GM19099 (cell line): ENCODE measurements around the gene RABL3.

Experiments
- POLR2A ChIP-seq: IDR thresholded peaks from 3 replicates; pipeline ENCODE4 v1.6.1; 2011; ENCODE audit warnings: low read depth; ENCODE audit not compliant: insufficient read length; ENCODE audit errors: extremely low read depth

The RABL3 gene

GRCh38 chr3:120705884-120706582 is 36.3 kb downstream of the RABL3 start:
- TF ChIP-seq POLR2A: no peak

- no peak for TF ChIP-seq POLR2A
Measured at GRCh38 chr3:120699333-120699732, 43.0 kb downstream of the RABL3 start.

GRCh38 chr3:120693439-120694171 is 48.7 kb downstream of the RABL3 start:
- TF ChIP-seq POLR2A: no peak

- TF ChIP-seq POLR2A: no peak
Measured at GRCh38 chr3:120689395-120689794, 52.9 kb downstream of the RABL3 start.

GRCh38 chr3:120688121-120688520 is 54.2 kb downstream of the RABL3 start:
- TF ChIP-seq POLR2A: no peak

GRCh38 chr3:120685411-120685810 is 56.9 kb downstream of the RABL3 start:
- no peak for TF ChIP-seq POLR2A

- no peak for TF ChIP-seq POLR2A
Measured at GRCh38 chr3:120684896-120685295, 57.4 kb downstream of the RABL3 start.

- TF ChIP-seq POLR2A: no peak
Measured at GRCh38 chr3:120683671-120684301, 58.5 kb downstream of the RABL3 start.

- no peak for TF ChIP-seq POLR2A
Measured at GRCh38 chr3:120683213-120683612, 59.1 kb downstream of the RABL3 start.

- TF ChIP-seq POLR2A: no peak
Measured at GRCh38 chr3:120682095-120682681, 60.1 kb downstream of the RABL3 start, which contains the start of gene HGD. Gene HGD, minus strand, starts transcription at chr3:120682239. Its CDS starts 128 bp downstream, at chr3:120682111.

GRCh38 chr3:120681506-120682038 is 60.7 kb downstream of the RABL3 start:
- TF ChIP-seq POLR2A: no peak

GRCh38 chr3:120681018-120681417 is 61.3 kb downstream of the RABL3 start:
- TF ChIP-seq POLR2A: no peak

- no peak for TF ChIP-seq POLR2A
Measured at GRCh38 chr3:120680193-120680894, 62.0 kb downstream of the RABL3 start.

- TF ChIP-seq POLR2A: no peak
Measured at GRCh38 chr3:120678984-120679383, 63.3 kb downstream of the RABL3 start.
